Keratinocyte (primary cell): ENCODE data around the gene IVNS1ABP.

Experiments used
- EZH2 ChIP-seq: IDR thresholded peaks from one replicate; pipeline ENCODE4 v1.6.1; 2012; ENCODE audit warnings: inconsistent platforms, mild to moderate bottlenecking, low read length, moderate library complexity
- TF ChIP-seq, protein P1 (sequence below), 3 experiments: IDR thresholded peaks in 1 of 3; conservative IDR thresholded peaks in 1 of 3; optimal IDR thresholded peaks in 1 of 3; 2 replicates in 2 of 3; 3 replicates in 1 of 3; pipeline versions ENCODE3 to v1.5.1; 2011; ENCODE audit warnings: low read length in 3 of 3, mild to moderate bottlenecking in 3 of 3, moderate library complexity in 2 of 3, control low read depth in 1 of 3, inconsistent platforms in 1 of 3; ENCODE audit not compliant: insufficient read depth in 2 of 3; ENCODE audit errors: extremely low read depth in 1 of 3

DNA sequence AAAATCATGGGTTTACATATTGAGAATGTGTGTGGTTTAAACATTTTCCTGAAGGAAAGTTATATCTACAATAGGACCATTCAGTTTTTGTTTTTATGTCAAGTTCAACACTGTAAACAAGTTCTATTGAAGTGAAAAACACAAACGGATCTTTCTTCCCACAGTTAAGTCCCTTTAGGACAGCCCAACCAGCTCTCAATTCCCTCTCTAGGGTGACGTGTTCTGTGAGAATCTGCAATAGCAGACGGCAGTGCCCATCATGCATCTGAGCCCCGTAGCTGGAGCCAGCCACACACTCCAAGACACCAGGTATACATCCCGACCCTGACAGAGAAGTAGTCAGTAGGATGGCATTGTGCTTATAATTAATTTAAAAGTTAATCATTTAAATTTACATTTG, 26.3 kb upstream of the IVNS1ABP start:
- TF ChIP-seq, protein P1, sequence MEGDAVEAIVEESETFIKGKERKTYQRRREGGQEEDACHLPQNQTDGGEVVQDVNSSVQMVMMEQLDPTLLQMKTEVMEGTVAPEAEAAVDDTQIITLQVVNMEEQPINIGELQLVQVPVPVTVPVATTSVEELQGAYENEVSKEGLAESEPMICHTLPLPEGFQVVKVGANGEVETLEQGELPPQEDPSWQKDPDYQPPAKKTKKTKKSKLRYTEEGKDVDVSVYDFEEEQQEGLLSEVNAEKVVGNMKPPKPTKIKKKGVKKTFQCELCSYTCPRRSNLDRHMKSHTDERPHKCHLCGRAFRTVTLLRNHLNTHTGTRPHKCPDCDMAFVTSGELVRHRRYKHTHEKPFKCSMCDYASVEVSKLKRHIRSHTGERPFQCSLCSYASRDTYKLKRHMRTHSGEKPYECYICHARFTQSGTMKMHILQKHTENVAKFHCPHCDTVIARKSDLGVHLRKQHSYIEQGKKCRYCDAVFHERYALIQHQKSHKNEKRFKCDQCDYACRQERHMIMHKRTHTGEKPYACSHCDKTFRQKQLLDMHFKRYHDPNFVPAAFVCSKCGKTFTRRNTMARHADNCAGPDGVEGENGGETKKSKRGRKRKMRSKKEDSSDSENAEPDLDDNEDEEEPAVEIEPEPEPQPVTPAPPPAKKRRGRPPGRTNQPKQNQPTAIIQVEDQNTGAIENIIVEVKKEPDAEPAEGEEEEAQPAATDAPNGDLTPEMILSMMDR (optimal IDR thresholded peaks at IDR 0.05 in 1 of 3, IDR thresholded peaks at IDR 0.05 in 1 of 3, conservative IDR thresholded peaks at IDR 0.05 in 1 of 3; ENCODE audit: extremely low read depth in 1 of 3, insufficient read depth in 2 of 3, low read length in 3 of 3): no peak
- TF ChIP-seq EZH2: no peak
